ENCODE measurements around the gene POR. TPM values are rescaled to one million over a fixed set of nuclear protein-coding genes. Genes with fewer than 3 reads are reported as not detected.
"Not testable (repeated sequence)": the region's sequence is repeated elsewhere in the genome, so short reads cannot be mapped to it uniquely, and the experiment has no call there.

Gene POR
- total RNA-seq, 1 donor from 2014 or later: 74.0 TPM

DNA sequence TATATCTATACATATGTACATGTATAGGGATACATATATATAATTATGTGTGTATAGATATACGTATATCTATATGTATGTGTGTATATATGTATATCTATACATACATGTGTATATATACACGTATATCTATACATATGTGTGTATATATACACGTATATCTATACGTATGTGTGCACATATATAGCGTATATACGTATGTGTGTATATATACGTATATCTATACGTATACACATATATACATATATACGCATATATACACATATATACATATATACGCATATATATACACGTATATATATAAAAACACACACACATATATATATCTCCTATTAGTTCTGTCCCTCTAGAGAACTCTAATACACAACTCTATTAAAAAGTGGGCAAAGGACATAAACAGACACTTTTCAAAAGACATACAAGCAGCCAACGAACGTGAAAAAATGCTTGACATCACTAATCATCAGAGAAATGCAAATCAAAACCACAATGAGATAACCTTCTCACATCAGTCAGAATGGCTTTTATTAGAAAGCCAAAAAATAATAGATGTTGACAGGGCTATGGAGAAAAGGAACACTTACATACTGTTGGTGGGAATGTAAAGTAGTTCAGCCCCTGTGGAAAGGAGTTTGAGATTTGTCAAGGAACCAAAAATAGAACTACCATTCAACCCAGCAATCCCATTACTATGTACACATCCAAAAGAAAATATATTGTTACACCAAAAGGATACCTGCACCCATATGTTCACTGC lies 101.4 kb downstream of the POR start:
- H3K36me3 ChIP-seq (ENCODE audit: control insufficient read depth, insufficient read depth, low read length): no peaks in the 10 kb centered on the region
- no peak for DNase-seq (ENCODE audit: low read depth)
- no peak overlapping the region for H3K4me3 ChIP-seq (ENCODE audit: low read depth, low read length)
- H3K27me3 ChIP-seq (ENCODE audit: control insufficient read depth, insufficient read depth, low read length): no peaks in the 10 kb centered on the region
- TF ChIP-seq, protein P1, sequence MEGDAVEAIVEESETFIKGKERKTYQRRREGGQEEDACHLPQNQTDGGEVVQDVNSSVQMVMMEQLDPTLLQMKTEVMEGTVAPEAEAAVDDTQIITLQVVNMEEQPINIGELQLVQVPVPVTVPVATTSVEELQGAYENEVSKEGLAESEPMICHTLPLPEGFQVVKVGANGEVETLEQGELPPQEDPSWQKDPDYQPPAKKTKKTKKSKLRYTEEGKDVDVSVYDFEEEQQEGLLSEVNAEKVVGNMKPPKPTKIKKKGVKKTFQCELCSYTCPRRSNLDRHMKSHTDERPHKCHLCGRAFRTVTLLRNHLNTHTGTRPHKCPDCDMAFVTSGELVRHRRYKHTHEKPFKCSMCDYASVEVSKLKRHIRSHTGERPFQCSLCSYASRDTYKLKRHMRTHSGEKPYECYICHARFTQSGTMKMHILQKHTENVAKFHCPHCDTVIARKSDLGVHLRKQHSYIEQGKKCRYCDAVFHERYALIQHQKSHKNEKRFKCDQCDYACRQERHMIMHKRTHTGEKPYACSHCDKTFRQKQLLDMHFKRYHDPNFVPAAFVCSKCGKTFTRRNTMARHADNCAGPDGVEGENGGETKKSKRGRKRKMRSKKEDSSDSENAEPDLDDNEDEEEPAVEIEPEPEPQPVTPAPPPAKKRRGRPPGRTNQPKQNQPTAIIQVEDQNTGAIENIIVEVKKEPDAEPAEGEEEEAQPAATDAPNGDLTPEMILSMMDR (IDR thresholded peaks at IDR 0.05; ENCODE audit: insufficient read depth, low read length, poor library complexity, severe bottlenecking): no peak

DNA sequence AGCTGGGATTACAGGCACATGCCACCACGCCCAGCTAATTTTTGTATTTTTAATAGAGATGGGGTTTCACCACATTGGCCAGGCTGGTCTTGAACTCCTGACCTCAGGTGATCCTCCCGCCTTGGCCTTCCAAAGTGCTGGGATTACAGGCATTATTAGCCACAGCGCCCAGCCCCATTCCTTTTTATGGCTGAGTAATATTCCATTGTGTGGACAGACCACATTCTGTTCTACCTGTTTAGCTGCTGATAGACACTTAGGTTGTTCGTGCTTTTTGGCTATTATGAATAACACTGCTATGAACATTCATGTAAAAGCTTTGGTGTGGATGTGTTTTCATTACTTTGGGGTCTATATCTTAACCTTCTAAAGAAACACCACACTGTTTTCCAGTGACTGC lies 103.6 kb downstream of the POR start:
- H3K4me3 ChIP-seq (ENCODE audit: low read depth, low read length); DNase-seq (ENCODE audit: low read depth); H3K27me3 ChIP-seq (ENCODE audit: control insufficient read depth, insufficient read depth, low read length); H3K36me3 ChIP-seq (ENCODE audit: control insufficient read depth, insufficient read depth, low read length): not testable (repeated sequence)

DNA sequence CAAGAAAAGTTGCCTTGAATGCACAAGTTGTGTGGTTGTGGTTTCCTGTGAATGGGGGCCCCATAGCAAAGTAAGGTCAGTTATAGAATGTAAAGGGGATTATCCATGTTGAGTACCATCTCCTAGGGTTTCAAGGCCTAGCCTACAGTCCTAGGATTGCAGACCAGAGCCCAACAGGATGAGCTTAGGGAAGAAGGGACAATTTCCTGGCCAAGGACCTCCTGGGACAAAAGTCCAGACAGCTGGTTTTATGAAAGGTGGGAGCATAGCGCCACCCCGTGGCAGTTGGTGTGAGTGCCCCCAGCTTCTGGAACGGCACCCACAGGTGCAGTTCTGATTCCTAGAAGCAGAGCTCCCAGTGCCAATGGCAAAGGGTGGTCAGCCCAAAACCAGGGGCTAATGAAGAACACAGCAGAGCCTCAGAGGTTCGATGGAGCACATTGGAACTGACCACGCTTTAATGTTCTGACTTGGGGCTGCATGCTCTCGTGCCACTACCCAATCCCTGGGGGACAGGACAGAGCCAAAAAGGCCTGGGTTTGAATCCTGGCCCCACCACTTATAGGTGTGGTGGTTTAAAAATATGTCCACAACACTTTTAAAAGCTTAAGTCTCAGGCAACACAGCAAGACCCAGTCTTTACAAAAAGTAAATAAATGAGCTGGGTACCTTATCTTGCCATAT lies 105.2 kb downstream of the POR start:
- Histone ChIP-seq H3K4me3 (ENCODE audit: low read depth, low read length) (no peak overlapping the region), H3K27me3 (ENCODE audit: control insufficient read depth, insufficient read depth, low read length) (no peaks in the 10 kb centered on the region), H3K36me3 (ENCODE audit: control insufficient read depth, insufficient read depth, low read length) (no peaks in the 10 kb centered on the region)
- DNase-seq (ENCODE audit: low read depth): peak; percentile 4
- TF ChIP-seq, protein P1 (IDR thresholded peaks at IDR 0.05; ENCODE audit: insufficient read depth, low read length, poor library complexity, severe bottlenecking): peak; percentile 83

DNA sequence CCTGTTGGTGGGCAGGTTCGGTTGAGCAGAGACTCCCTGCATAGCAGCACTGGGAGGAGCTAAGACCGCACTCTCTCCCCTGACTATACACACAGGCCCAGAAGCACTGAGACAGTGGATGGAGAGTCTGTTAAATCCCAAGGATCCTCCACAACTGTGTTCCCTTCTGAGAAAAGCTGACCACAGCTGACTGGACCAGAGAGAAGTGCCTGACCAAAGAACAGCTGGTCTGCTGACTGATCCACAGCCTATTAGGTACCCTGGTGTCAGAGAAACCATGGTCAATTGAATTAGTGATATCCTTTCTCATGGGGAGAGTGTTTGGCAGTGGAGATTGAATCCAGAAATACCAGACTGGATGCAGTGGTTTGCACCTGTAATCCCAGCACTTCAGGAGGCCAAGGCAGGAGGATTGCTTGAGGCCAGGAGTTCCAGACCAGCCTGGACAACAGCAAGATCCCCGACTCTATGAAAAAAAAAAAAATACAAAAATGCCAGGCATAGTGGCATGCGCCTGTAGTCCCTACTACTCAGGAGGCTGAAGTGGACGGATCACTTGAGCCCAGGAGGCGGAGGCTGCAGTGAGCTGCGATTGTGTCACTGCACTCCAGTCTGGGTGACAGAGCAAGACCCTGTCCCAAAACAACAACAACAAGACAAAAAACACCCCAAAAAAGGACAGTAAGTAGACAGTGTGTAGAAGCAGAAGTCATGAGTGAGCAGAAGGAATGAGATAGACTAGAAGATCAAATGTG lies 107.2 kb downstream of the POR start:
- Histone ChIP-seq H3K4me3 (ENCODE audit: low read depth, low read length) (no peak overlapping the region), H3K36me3 (ENCODE audit: control insufficient read depth, insufficient read depth, low read length) (no peaks in the 10 kb centered on the region), H3K27me3 (ENCODE audit: control insufficient read depth, insufficient read depth, low read length) (no peaks in the 10 kb centered on the region)
- no peak for DNase-seq (ENCODE audit: low read depth)
- TF ChIP-seq, protein P1 (IDR thresholded peaks at IDR 0.05; ENCODE audit: insufficient read depth, low read length, poor library complexity, severe bottlenecking): no peak

DNA sequence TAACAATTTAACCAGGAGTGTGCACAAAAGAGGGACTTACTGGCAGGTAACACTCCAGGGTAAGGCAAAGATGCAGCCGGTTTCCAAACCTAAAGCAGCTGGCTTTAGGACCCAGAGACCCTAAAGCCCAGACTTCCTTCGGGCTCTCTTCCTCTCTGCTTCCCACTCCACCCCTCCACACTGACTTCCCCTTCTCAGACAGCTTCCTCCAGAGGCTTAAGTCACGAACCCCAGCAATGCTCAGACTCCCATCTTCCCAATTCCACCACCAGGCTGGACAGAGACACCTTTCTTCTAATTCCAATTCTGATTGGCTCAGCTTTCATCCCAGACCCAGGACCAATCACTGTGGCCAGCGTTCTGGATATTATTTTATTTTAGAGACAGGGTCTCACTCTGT lies 108.0 kb downstream of the POR start:
- no peak for DNase-seq (ENCODE audit: low read depth)
- Histone ChIP-seq H3K36me3 (ENCODE audit: control insufficient read depth, insufficient read depth, low read length) (no peaks in the 10 kb centered on the region), H3K4me3 (ENCODE audit: low read depth, low read length) (no peak overlapping the region), H3K27me3 (ENCODE audit: control insufficient read depth, insufficient read depth, low read length) (no peaks in the 10 kb centered on the region)
- TF ChIP-seq, protein P1 (IDR thresholded peaks at IDR 0.05; ENCODE audit: insufficient read depth, low read length, poor library complexity, severe bottlenecking): no peak

DNA sequence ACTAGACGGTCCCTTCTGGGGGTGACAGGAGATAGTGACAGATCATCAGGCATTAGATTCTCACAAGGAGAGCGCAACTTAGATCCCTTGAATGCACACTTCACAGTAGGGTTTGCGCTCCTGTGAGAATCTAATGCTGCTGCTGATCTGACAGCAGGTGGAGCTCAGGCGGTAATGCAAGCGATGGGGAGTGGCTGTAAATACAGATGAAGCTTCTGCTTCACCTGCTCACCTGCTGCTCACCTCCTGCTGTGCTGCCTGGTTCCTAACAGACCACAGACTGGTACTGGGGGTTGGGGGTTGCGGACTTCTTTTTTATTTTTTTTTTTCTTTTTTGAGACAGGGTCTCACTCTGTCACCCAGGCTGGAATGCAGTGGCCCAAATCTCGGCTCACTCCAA lies 114.7 kb downstream of the POR start:
- not testable (repeated sequence) for H3K36me3 ChIP-seq (ENCODE audit: control insufficient read depth, insufficient read depth, low read length); DNase-seq (ENCODE audit: low read depth); H3K27me3 ChIP-seq (ENCODE audit: control insufficient read depth, insufficient read depth, low read length); H3K4me3 ChIP-seq (ENCODE audit: low read depth, low read length)
